Eye (tissue), 1 donor: ENCODE data around the gene TRIO.

Experiments
- DNase-seq: peaks from one replicate; pipeline ENCODE4 v3.0.0-alpha.2; 2015

Gene TRIO

GRCh38 chr5:14471507-14471906 is 328.4 kb downstream of the TRIO start:
- no peak for DNase-seq

GRCh38 chr5:14472986-14473567 is 329.9 kb downstream of the TRIO start:
- no peak for DNase-seq

GRCh38 chr5:14475045-14475444 is 331.9 kb downstream of the TRIO start:
- DNase-seq: no peak

GRCh38 chr5:14476786-14477435 is 333.8 kb downstream of the TRIO start:
- no peak for DNase-seq

GRCh38 chr5:14479143-14479696 is 336.1 kb downstream of the TRIO start:
- DNase-seq: no peak

- no peak for DNase-seq
Observed at GRCh38 chr5:14481349-14481748, 338.2 kb downstream of the TRIO start.

GRCh38 chr5:14482085-14482484 is 338.9 kb downstream of the TRIO start:
- no peak for DNase-seq

GRCh38 chr5:14483504-14484157 is 340.5 kb downstream of the TRIO start:
- DNase-seq: no peak

GRCh38 chr5:14486486-14486885 is 343.3 kb downstream of the TRIO start:
- no peak for DNase-seq

- DNase-seq: peak; percentile 40
Observed at GRCh38 chr5:14486996-14487896, 344.1 kb downstream of the TRIO start.

GRCh38 chr5:14487897-14488570 is 344.9 kb downstream of the TRIO start:
- DNase-seq: peak; percentile 63

- peak; percentile 47 for DNase-seq
Observed at GRCh38 chr5:14488709-14489108, 345.6 kb downstream of the TRIO start.

GRCh38 chr5:14489643-14490042 is 346.5 kb downstream of the TRIO start:
- no peak for DNase-seq

- DNase-seq: no peak
Observed at GRCh38 chr5:14490309-14490711, 347.2 kb downstream of the TRIO start.

- no peak for DNase-seq
Observed at GRCh38 chr5:14491015-14491915, 348.1 kb downstream of the TRIO start.

- DNase-seq: no peak
Observed at GRCh38 chr5:14492331-14492964, 349.3 kb downstream of the TRIO start.

GRCh38 chr5:14495301-14495700 is 352.2 kb downstream of the TRIO start:
- DNase-seq: no peak

GRCh38 chr5:14497311-14497710 is 354.2 kb downstream of the TRIO start:
- DNase-seq: no peak

- no peak for DNase-seq
Observed at GRCh38 chr5:14501353-14502293, 358.5 kb downstream of the TRIO start.

GRCh38 chr5:14502294-14502690 is 359.1 kb downstream of the TRIO start:
- no peak for DNase-seq
